GOT3 (cell line): Measurements from ENCODE around the gene DEDD2.
"Not testable (repeated sequence)": the region's sequence is repeated elsewhere in the genome, so short reads cannot be mapped to it uniquely, and the experiment has no call there.

ENCODE experiments used
- DNase-seq: peaks from one replicate; lab custom pipeline; 2025; ENCODE audit warnings: mixed read lengths; lab: John Stamatoyannopoulos, UW

Gene DEDD2

GRCh38 chr19:42217520-42218437 lies at the start of gene DEDD2:
TSS of gene DEDD2 (minus strand) at chr19:42217677. CDS start at chr19:42217007, 670 bp downstream.
- DNase-seq: peak; percentile 95

GRCh38 chr19:42266928-42267603 lies 49.6 kb upstream of the DEDD2 start:
- DNase-seq: not testable (repeated sequence)

GRCh38 chr19:42266105-42266504 lies 48.6 kb upstream of the DEDD2 start:
- not testable (repeated sequence) for DNase-seq

- DNase-seq: no peak
Measured at GRCh38 chr19:42261763-42262162, 44.3 kb upstream of the DEDD2 start.

GRCh38 chr19:42257842-42258241 lies 40.4 kb upstream of the DEDD2 start:
- DNase-seq: not testable (repeated sequence)

- no peak for DNase-seq
Measured at GRCh38 chr19:42255766-42256745, 38.6 kb upstream of the DEDD2 start.

- DNase-seq: peak; percentile 66
Measured at GRCh38 chr19:42254850-42255765, 37.6 kb upstream of the DEDD2 start, which contains the start of gene ERF. TSS of gene ERF (minus strand) at chr19:42255128. CDS start at chr19:42254999, 129 bp downstream.

GRCh38 chr19:42254089-42254849 lies 36.8 kb upstream of the DEDD2 start:
- no peak for DNase-seq

- DNase-seq: no peak
Measured at GRCh38 chr19:42253245-42254088, 36.0 kb upstream of the DEDD2 start.

- DNase-seq: no peak
Measured at GRCh38 chr19:42252365-42253244, 35.1 kb upstream of the DEDD2 start.

- no peak for DNase-seq
Measured at GRCh38 chr19:42251572-42252358, 34.3 kb upstream of the DEDD2 start.

- no peak for DNase-seq
Measured at GRCh38 chr19:42250666-42251531, 33.4 kb upstream of the DEDD2 start.

GRCh38 chr19:42250183-42250665 lies 32.7 kb upstream of the DEDD2 start:
- DNase-seq: no peak

- no peak for DNase-seq
Measured at GRCh38 chr19:42249769-42250168, 32.3 kb upstream of the DEDD2 start.

- no peak for DNase-seq
Measured at GRCh38 chr19:42249149-42249750, 31.8 kb upstream of the DEDD2 start.
